Measurements from ENCODE around the gene CYB561.
"Not testable (repeated sequence)": the region's sequence is repeated elsewhere in the genome, so short reads cannot be mapped to it uniquely, and the experiment has no call there.

The CYB561 gene

GRCh38 chr17:63479495-63480184 is 33.5 kb upstream of the CYB561 start:
- no peak for DNase-seq (ENCODE audit: low read depth, low spot score)

GRCh38 chr17:63478814-63479494 is 32.8 kb upstream of the CYB561 start:
- peak; percentile 42 for DNase-seq (ENCODE audit: low read depth, low spot score)

GRCh38 chr17:63477480-63478440 is 31.7 kb upstream of the CYB561 start:
- no peak for DNase-seq (ENCODE audit: low read depth, low spot score)

GRCh38 chr17:63476854-63477479 is 30.9 kb upstream of the CYB561 start, which contains the start of gene ACE:
ACE (plus strand) TSS chr17:63477061; CDS start chr17:63477095, 34 bp downstream.
- DNase-seq (ENCODE audit: low read depth, low spot score), result no peak

GRCh38 chr17:63476459-63476853 is 30.4 kb upstream of the CYB561 start:
- DNase-seq (ENCODE audit: low read depth, low spot score), result no peak

- no peak for DNase-seq (ENCODE audit: low read depth, low spot score)
Measured at GRCh38 chr17:63475491-63476412, 29.6 kb upstream of the CYB561 start.

GRCh38 chr17:63474586-63475460 is 28.7 kb upstream of the CYB561 start:
- DNase-seq (ENCODE audit: low read depth, low spot score), result no peak

GRCh38 chr17:63474174-63474573 is 28.1 kb upstream of the CYB561 start:
- no peak for DNase-seq (ENCODE audit: low read depth, low spot score)

- DNase-seq (ENCODE audit: low read depth, low spot score), result not testable (repeated sequence)
Measured at GRCh38 chr17:63468099-63468498, 22.0 kb upstream of the CYB561 start.

- no peak for DNase-seq (ENCODE audit: low read depth, low spot score)
Measured at GRCh38 chr17:63464691-63465236, 18.7 kb upstream of the CYB561 start.

GRCh38 chr17:63463771-63464170 is 17.7 kb upstream of the CYB561 start:
- DNase-seq (ENCODE audit: low read depth, low spot score), result no peak

- no peak for DNase-seq (ENCODE audit: low read depth, low spot score)
Measured at GRCh38 chr17:63460018-63460417, 13.9 kb upstream of the CYB561 start.

GRCh38 chr17:63458478-63458877 is 12.4 kb upstream of the CYB561 start:
- no peak for DNase-seq (ENCODE audit: low read depth, low spot score)

GRCh38 chr17:63455417-63455816 is 9.3 kb upstream of the CYB561 start:
- no peak for DNase-seq (ENCODE audit: low read depth, low spot score)

- DNase-seq (ENCODE audit: low read depth, low spot score), result no peak
Measured at GRCh38 chr17:63454915-63455314, 8.8 kb upstream of the CYB561 start.

GRCh38 chr17:63454357-63454756 is 8.3 kb upstream of the CYB561 start:
- DNase-seq (ENCODE audit: low read depth, low spot score), result not testable (repeated sequence)

GRCh38 chr17:63452962-63453551 is 7.0 kb upstream of the CYB561 start:
- no peak for DNase-seq (ENCODE audit: low read depth, low spot score)

- no peak for DNase-seq (ENCODE audit: low read depth, low spot score)
Measured at GRCh38 chr17:63452046-63452961, 6.2 kb upstream of the CYB561 start.
